Posterior cingulate gyrus (tissue), 11 donors: Measurements from ENCODE around the gene GGA1.
"Not testable (repeated sequence)": the region's sequence is repeated elsewhere in the genome, so short reads cannot be mapped to it uniquely, and the experiment has no call there.

Experiments
- DNase-seq, 10 donors: peaks; one replicate each; pipeline versions ENCODE4 v3.0.0 to v3.0.0-alpha.2; 2020 to 2021; ENCODE audit warnings: mixed read lengths in 3 of 10
- intact Hi-C: fragments of 100-400 bp; cut with DNase I; formaldehyde crosslinking; loops from one replicate; pipeline ENCODE4 v1.15.1; 2023

The GGA1 gene

GRCh38 chr22:37607010-37607934 is 1.4 kb upstream of the GGA1 start:
- DNase-seq = peak; percentile 76 to 97 (median 84)
- intact Hi-C loops = no loop called here

- intact Hi-C loops = no loop called here
- DNase-seq = no peak
Measured at GRCh38 chr22:37607935-37608476, 628 bp upstream of the GGA1 start.

GRCh38 chr22:37609240-37610152 is 862 bp downstream of the GGA1 start:
- intact Hi-C loops = no loop called here

DNA sequence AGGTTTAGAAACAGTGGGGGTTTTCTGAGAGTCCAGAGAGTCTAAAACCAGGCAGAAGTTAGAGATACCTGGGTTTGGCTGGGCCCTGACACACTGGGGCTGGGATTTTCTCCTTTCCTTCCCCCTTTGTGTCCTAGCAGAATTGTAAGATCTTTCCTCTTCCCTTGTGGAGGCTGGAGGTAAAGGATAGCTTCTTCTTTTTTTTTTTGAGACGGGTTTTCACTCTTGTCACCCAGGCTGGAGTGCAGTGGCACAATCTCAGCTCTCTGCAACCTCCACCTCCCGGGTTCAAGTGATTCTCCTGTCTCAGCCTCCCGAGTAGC is 1.5 kb downstream of the GGA1 start:
- intact Hi-C loops, DNase-seq: not testable (repeated sequence)

More at GRCh38 chr22:37609240-37610152, 862 bp downstream of the GGA1 start:
- peak in 3 of 10 donors; percentile 10 to 30 (median 21) for DNase-seq

DNA sequence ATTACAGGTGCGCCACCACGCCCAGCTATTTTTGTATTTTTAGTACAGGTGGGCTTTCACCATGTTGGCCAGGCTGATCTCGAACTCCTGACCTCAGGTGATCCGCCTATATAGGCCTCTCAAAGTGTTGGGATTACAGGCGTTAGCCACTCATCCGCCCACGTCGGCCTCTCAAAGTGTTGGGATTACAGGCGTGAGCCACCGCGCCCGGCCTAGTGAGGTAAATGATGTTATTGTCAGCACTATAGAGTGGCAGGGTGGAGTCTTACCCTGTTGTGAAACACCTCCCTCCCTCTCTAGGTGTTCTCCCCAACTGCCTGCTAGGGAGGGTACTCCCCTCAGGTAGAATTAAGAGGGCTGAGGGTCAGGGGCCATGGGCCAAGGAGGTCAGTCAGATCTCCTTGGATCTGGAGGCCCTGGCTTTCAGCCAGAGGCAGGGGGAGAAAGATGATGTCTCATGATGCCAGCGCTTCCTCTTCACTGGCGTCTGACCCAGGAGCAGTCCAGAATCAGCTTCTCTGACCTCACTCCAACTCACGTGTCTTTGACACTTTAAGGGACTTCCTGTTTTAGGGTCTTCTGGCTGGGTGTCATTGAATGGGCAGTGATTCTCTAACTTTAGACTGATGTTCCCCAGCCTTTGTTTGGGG is 2.0 kb downstream of the GGA1 start:
- no peak for DNase-seq
- intact Hi-C loops = no loop called here

DNA sequence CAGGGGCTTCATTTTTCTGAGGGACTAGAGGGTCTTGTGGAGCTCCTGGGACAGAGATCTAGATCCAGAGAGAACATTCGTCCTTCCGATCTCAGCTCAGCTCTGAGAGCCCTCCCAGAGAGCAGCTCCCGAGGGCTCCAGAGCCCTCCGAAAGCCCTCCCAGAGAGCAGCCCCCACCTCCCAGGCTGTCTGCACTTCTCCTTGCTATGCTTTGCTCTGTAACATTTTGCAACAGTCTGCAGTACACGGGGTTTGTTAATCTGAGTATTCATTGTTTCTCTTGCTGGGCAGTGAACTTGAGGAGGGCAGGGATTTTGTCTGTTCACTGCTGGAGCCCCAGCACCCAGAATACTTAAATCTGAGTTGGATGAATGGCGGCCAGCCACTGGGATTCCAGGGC is 2.6 kb downstream of the GGA1 start:
- no peak for DNase-seq
- intact Hi-C loops = no loop called here

DNA sequence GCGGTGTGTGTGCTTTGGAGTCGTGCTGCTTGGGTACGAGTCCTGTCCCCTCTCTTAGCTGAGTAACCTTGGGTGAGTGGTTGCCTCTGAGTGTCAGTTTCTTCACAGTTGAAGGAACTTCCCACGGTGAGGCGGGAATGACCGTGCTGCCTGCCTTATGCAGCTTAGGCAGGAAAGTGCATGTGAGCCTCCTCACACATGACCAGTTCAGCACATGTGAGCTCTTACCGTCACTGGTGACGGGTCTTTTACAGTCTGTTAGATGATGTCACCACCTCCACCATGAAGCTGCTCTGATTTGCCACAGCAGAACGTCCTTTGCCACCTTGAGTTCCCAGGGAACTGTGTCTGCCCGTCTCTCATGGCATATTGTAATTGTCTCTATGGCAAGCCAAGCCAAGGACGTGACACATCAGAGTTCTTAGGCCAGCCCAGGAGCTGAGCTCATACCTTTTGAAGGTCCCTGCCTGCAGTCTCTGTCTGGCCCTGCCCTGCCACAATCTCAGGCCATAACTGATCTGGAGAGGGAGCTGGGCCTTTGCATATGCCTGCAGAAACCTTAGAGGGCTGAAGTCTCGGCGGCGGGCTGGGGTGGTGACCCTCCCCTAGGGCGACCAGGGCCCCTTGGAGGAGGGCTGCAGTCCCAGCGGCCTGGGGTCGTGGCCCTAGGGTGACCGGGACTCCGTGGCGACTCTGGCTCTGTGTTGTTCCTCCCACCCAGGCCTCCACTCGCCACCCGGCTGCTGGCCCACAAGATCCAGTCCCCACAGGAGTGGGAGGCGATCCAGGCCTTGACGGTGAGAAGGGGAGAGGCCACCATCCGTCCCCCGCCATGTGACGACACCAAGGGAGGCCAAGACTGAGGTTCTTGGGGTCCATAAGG is 7.8 kb downstream of the GGA1 start:
- DNase-seq = no peak
- intact Hi-C loops = no loop called here

DNA sequence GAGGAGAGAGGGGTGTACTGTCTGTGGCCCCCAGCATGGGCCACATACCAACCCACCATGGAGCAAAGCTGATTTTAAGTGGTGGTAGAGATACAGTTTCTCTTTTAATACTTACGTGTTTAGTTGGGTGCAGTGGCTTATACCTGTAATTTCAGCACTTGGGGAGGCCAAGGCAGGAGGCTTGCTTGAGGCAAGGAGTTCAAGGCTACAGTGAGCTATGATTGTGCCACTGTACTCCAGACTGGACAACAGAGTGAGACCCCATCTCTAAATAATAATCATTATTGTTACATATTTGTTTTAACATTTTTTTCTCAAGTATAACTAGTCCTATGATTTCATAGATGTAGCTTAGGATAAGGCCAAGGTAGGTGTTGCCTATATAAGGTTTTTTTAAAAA is 8.8 kb downstream of the GGA1 start:
- no peak for DNase-seq
- intact Hi-C loops = no loop called here

DNA sequence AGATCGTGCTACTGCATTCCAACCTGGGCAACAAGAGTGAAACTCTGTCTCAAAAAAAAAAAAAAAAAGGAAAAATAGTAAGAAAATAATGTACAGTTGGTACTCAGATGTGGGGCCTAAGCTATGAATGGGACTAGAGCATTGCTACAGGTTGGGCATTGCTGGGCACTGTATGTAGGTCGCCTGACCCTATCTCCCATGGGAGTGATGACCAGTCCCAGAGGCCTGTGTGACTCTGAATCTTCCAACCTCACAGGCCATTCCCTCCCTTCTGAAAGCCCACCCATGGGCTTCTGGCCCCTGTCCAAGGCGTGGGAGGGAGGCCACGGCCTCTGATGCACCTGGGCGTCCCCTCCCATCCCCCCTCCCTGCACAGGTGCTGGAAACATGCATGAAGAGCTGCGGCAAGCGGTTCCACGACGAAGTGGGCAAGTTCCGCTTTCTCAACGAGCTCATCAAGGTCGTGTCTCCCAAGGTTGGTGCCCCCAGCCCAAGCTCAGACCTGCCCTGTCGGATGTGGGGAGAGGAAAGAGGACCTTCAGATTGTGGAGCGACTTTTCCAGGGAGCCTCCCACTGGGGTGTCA is 9.5 kb downstream of the GGA1 start:
- intact Hi-C loops = no loop called here
- no peak for DNase-seq

DNA sequence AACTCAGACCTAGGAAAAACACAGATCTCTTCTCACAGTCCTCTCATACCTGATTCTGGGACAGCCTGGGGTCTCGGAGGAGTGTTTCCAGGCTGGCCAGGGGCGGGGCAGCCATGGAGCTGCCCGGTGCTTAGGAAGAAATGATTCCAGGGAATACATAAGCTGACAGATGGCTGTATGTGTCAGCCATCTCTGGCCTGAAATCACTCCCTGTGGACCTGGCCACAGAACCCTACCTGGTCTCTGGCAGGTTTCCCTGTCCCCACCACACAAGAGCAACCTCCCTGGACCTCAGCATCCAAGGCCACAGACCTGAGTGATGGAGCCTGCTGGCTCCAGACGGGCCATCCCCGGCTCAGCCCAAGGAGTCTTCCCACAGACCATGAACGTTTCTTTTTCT is 10.0 kb downstream of the GGA1 start:
- intact Hi-C loops = no loop called here
- DNase-seq = no peak

- intact Hi-C loops = no loop called here
- DNase-seq = no peak
Measured at GRCh38 chr22:37619991-37620390, 11.4 kb downstream of the GGA1 start.

DNA sequence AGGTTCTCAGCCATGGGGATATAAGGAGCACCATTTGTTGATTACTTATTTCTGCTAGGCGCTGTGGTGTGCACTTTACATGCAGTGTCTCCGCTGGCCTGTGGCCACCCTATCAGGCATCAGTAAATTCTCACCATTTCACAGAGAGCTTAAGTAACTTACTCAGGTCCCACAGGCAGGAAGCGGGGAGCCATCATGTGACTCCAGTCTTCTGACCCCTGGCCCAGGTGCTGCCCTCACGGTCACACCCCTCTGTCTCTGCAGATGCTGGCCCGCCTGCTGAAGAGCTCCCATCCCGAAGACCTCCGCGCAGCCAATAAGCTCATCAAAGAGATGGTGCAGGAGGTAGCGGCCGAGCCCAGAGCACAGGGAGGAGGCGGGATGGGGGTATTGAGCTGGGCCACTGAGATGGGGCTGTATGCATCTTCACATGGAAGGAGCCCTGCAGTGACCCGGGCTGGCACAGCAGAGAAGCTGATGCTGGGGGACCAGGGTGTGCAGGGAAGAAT is 12.8 kb downstream of the GGA1 start:
- intact Hi-C loops = no loop called here

DNA sequence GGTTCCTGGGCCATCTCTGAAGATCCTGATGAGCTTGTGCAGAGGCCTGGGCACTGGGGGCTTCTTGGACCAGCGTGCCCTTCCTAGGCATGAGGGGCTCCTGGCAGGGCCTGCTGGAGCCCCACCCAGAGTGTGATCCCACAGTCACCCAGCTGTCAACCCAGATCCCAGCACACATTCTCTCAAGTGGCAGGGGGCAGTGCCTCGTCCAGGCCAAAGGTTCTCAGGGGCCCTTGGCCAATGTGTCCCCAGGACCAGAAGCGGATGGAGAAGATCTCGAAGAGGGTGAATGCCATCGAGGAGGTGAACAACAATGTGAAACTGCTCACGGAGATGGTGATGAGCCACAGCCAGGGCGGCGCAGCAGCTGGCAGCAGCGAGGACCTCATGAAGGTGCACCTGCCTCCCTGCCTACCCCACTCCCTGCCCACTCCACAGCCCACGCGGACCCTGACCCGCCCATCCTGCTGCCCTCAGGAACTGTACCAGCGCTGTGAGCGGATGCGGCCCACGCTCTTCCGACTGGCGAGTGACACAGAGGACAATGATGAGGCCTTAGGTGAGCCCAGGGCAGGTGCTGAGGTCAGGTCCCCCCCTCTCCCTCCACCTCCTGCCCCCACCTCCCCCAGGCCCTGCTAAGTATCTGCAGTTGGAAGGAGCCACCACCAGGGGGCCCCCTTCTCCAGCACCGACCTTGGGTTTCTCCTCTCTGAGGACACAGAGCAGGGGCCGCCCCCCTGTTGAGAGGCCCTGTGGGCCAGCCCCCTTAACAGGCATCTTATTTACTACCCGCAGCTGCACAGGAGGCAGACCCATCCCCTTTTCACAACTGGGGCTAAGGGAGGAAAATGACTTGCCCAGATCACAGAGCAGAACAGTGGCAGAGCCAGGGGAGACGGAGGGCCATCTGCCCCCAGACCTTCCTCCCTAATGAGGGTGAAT is 14.7 kb downstream of the GGA1 start:
- peak in 8 of 10 donors; percentile 57 to 94 (median 68) for DNase-seq
- intact Hi-C loops = no loop called here

More for the DNA sequence above, 12.8 kb downstream of the GGA1 start:
- no peak for DNase-seq

GRCh38 chr22:37624017-37624365 is 15.4 kb downstream of the GGA1 start:
- intact Hi-C loops = no loop called here
- peak in 1 of 10 donors; percentile 47 for DNase-seq

DNA sequence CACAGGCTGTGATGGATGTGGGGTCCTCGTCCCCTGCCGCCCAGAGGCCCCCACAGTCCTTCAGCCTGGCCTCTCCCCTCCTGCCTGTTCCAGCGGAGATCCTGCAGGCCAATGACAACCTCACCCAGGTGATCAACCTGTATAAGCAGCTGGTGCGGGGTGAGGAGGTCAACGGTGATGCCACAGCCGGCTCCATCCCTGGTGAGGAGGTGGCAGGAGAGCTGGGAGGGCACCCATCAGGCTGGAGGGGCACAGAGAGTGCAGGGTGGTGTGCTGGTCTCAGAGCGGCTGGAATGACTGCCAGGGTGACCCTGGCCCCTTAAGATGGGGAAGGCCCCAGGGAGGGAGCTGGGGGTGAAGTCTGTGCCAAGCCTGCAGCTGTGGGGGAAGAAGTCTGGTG is 16.2 kb downstream of the GGA1 start:
- no peak for DNase-seq
- intact Hi-C loops = no loop called here

- no peak for DNase-seq
- intact Hi-C loops = no loop called here
Measured at GRCh38 chr22:37625737-37626136, 17.1 kb downstream of the GGA1 start.

DNA sequence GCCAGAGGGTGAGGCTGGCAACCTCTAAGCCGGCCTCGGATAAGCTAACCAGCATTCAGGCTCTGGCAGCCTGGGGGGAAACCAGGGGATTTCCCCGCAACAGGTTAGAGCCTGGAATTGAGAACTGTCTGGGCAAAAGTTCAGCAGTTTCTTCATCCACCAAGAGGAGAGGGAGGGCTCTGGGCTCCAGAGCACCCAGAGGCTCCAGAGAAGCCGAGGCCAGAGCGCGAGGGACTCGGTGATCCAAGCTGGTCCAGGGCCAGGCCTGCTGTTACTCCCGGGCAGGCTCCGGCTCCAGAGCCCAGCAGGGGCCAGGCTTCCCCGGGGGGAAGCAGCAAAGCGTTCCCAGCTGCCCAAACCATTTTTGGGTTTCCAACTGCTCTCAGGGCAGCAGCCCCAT is 17.5 kb downstream of the GGA1 start:
- intact Hi-C loops = no loop called here
- DNase-seq = no peak

DNA sequence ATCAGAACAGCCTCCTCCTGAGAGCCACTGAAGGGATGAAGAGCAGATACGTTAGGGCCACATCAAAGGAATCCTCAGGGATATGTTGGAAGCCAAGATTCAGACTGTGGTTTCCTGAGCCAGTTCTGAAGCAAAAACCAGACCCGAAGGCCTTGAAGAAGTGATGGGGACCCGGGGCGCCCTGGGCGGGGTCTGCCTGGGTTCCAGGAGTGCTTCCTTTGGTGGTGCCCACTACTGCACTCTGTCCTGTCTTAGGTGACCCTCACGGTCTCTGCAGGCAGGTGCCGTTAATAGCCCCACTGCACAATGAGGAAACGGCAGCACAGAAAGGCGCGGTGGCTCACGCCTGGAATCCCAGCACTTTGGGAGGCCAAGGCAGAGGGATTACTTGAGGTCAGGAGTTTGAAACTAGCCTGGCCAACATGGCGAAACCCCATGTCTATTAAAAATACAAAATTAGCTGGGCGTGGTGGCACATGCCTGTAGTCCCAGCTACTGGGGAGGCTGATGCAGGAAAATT is 18.0 kb downstream of the GGA1 start:
- intact Hi-C loops = no loop called here
- no peak for DNase-seq
